Hematopoietic multipotent progenitor cell treated with erythropoietin and hydrocortisone succinate and interleukin-3 and kit ligand, for 6 days (in vitro differentiated cells): ENCODE data around the gene TLDC2.
A peak's percentile ranks its signal among the peaks of the same experiment; 100 is the strongest.
"Not testable (repeated sequence)": the region's sequence is repeated elsewhere in the genome, so short reads cannot be mapped to it uniquely, and the experiment has no call there.

Source experiments
- DNase-seq: peaks from one replicate; pipeline ENCODE4 v3.0.0-alpha.2; 2015

The TLDC2 gene

DNA sequence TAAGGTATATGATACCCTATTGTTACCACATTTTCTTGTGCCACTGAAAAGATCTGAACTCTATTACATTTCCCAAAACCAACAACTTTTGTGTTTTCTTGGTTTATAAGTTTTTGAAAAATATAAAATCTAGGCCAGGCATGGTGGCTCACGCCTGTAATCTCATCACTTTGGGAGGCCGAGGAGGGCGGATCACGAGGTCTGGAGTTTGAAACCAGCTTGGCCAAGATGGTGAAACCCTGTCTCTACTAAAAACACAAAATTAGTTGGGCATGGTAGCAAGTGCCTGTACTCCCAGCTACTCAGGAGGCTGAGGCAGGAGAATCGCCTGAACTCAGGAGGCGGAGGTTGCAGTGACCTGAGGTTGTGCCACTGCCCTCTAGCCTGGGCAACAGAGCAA lies 41.3 kb downstream of the TLDC2 start:
- no peak for DNase-seq

DNA sequence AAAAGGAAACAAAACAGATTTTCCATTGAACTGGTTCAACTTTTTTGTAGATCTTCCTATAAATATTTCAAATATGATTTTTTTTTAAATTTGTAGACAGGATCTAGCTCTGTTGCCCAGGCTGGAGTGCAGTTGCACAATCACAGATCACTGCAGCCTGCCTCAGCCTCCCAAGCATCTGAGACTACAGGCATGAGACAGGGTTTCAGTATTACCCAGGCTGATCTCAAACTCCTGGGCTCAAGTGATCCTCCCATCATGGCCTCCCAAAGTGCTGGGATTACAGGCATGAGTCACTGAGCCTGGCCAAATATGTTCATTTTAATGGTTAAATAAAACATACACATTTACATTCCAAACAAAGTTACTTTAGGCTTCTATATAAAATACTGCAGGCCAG lies 42.0 kb downstream of the TLDC2 start:
- DNase-seq = no peak

DNA sequence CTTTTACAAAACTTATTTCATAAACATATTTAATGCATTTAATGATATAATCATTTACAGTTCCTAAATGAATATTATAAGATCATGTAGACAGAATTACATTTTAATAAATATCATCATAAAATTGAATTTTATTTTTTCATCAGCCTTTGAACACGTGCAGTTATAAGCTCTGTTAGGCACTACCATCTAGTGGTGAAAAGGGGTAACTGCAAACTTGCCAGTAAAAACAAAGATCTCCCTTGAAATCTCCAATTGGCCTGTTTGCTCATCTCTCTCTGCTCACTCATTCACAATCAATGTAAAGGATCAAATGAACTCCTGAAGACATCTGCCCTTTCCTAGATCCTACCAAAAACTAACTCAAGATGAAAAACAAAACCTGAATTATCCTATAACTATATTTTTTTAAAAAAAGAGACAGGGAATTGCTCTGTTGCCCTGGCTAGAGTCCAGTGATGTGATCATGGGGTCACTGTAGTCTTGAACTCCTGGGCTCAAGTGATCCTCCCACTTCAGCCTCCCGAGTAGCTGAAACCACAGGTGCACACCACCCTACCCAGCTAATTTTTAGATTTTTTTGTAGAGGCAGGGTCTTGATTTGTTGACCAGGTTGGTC lies 43.9 kb downstream of the TLDC2 start:
- DNase-seq = peak; percentile 81

DNA sequence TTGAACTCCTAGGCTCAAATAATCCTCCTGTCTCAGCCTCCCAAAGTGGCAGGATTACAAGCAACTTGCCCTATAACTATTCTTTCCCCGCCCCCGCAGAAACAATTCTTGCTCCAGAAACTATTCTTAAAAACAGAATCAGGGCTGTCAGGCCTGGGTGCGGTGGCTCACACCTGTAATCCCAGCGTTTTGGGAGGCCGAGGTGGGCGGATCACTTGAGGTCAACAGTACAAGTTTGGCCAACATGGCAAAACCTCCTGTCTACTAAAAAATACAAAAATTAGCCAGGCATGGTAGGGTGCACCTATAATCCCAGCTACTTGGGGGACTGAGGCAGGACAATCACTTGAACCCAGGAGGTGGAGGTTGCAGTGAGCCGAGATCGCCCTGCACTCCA lies 44.4 kb downstream of the TLDC2 start:
- DNase-seq = no peak

DNA sequence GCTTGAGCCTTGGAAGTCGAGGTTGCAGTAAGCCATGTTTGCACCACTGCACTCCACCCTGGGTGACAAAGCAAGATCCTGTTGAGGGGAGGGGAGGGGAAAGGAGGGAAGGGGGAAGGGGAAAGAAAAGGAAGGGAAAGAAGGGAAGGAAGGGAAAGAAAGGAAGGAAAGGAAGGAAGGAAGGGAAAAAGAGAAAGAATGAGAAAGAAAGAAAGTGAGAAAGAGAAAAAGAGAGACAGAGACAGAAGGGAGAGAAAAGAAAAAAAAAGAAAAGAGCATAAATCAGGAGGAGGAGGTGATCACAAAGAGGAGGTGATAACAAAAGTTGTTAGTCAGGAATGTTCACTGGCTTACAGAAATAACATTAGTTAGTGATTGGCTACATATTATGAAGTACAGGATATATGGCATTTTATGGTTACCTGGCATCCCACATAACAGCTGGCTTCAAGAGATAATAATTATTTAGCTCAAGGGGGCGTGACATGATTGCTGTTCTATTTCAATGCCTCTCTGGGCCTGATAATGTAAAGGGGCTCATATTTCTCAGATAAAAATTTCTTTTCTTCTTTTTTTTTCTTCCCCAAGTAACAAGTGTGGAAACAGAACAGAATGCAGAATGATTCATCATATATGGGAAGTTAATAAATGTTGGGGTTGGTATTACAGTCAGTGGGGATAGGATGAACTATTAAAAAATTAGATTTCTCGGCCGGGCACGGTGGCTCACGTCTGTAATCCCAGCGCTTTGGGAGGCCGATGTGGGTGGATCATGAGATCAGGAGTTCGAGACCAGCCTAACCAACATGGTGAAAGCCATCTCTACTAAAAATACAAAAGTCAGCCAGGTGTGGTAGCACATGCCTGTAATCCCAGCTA lies 48.5 kb downstream of the TLDC2 start:
- DNase-seq = peak; percentile 84

DNA sequence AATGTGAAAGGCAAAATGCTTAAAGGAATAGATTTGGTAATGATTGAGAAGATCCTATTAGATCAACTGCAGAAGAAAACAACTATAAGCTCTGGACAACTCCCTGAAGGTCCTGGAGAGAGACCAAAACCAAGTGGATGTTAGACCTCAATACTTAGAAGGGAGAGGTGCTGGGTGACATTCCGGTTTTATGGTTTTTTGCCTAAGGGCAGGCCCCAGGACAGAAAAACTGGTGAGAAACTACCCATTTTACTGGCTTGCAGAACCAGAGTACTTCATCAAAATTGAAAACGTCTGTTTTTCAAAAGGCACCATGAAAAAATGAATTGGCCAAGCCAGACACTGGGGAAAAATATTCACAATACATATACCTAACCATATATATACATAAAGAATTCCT lies 49.3 kb downstream of the TLDC2 start:
- DNase-seq = no peak

DNA sequence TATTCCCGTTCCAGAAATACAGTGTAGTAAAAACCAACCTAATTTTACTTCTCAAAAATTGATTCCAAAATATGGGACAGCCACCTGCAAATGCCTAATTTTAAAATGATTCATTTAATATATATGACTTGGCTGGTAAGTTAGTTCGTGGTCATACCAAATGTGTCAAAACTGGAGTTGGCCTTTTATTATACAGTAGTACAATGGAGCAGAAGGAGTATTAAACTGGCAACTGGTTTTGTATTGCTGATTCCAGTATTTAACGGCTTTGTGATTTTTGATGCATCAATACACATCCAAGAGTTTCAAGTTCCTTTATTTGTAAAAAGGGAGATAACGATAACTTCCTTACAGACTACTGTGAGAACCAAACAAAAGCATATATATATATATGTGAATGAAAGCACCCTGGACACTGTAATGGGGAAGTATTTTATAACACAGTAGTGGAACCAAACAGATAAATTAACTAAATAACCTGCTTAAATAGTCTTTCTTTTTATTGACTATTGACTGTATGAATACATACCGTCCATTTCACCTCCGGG lies 50.8 kb downstream of the TLDC2 start:
- DNase-seq = no peak

DNA sequence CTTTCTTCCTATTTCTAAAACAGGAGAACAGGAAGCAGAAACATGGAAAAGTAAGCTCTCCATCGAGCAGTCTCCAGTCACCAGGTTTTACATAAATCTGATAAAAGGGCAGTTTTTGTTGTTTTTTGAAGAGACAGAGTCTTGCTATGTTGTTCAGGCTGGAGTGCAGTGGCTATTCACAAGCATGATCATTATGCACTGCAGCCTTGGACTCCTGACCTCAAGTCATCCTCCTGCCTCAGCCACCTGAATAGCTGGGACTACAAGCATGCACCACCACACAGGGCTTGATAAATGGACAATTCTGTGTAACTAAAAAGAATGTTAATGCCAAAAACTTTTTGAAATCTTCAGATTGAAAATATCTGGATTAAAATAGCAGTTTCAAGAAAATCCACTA lies 51.8 kb downstream of the TLDC2 start:
- DNase-seq = no peak

DNA sequence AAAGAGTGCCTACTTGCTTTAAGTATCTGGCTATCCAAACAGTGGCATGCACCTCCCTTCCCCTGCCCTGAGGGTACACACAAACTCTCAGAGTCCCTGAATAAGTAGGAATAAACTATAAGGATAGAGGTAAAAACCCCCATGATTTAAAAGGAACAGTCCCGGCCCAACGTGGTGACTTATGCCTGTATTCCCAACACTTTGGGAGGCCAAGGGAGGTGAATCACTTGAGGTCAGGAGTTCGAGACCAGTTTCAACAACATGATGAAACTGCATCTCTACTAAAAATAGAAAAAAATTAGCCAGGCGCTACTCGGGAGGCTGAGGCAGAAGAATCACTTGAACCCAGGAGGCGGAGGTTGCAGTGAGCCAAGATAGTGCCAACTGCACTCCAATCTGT lies 53.4 kb downstream of the TLDC2 start:
- DNase-seq = no peak

DNA sequence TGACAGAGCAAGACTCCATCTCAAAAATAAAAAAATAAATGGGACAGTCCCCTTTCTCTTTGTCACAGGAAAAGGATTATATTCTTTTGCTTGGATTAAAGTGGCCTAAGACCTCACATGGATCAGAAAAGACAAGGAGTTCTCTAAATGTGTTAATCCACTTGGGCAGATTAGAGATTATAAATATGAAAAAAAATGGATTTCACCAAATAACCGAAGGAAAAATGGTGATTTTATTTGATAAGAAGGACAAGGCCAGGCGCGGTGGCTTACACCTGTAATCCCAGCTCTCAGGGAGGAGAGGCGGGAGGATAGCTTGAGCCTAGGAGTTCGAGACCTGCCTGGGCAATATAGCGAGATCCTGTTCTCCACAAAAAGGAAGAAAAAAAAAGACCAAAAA lies 53.8 kb downstream of the TLDC2 start:
- DNase-seq = no peak

DNA sequence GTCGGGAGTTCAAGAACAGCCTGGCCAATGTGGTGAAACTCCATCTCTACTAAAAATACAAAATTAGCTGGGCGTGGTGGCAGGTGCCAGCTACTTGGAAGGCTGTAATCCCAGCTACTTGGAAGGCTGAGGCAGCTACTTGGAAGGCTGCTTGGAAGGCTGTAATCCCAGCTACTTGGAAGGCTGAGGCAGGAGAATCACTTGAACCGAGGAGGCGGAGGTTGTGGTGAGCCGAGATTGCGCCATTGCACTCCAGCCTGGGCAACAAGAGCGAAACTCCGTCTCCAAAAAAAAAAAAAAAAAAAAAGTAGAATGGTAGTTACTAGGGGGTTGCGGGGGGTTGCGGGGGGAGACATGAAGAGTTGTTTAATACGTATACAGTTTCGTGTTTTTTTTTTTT lies 56.1 kb downstream of the TLDC2 start:
- DNase-seq = not testable (repeated sequence)

DNA sequence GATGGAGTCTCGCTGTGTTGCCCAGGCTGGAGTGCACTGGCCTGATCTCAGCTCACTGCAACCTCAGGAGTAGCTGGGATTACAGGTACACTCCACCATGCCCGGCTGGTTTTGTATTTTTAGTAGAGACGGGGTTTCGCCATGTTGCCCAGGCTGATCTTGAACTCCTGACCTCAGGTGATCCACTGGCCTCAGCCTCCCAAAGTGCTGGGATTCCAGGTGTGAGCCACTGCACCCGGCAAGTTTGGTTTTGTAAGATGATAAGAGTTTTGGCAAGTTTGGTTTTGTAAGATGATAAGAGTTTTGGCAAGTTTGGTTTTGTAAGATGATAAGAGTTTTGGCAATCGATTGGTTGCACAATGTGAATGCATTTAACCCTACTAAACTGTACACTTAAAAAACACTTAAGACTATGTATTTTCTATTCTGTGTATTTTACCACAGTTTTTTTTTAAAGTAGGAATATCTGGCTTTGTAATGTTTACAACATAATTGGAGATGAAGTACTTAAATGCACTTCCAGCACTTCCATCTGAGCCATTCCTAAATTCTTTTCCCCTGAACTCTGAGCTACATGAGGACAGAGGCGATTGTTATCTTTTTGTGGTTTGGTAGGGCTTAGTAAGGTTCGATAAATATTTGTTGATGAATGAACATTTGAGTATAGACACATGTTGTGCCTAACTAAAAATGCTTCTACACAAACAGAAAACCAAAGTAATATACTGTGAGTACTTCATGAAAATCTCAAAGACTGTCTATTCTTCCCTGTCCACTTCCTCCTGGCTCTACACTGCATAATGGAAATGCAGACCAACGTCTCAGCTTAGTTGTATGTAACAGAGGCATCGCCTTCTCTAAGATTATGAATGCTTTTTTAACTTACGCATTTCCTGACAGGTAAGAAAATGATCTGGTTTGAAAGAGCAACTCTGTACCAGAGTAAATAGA lies 56.8 kb downstream of the TLDC2 start:
- DNase-seq = peak; percentile 13

DNA sequence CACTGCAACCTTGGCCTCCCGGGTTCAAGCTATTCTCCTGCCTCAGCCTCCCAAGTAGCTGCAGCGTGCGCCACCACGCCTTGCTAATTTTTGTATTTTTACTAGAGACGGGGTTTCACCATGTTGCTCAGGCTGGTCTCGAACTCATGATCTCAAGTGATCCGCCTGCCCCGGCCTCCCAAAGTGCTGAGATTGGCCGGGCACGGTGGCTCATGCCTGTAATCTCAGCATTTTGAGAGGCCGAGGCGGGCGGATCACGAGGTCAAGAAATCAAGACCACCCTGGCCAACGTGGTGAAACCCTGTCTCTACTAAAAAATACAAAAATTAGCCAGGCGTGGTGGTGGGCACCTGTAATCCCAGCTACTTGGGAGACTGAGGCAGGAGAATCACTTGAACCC lies 57.6 kb downstream of the TLDC2 start:
- not testable (repeated sequence) for DNase-seq

DNA sequence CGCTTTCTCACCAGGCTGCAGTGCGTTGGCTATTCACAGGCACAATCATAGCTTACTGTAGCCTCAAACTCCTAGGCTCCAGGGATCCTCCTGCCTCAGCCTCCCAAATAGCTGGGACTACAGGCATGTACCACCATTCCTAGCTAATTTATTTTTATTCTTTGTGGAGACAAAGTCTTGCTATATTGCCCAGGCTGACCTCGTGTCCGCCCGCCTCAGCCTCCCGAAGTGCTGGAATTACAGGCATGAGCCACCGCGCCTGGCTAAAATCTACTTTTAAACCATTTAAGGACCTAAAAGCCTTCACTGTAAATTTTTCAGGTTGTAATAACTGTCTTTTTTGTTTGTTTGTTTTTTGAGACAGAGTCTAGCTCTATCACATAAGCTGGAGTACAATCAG lies 60.4 kb downstream of the TLDC2 start:
- no peak for DNase-seq

DNA sequence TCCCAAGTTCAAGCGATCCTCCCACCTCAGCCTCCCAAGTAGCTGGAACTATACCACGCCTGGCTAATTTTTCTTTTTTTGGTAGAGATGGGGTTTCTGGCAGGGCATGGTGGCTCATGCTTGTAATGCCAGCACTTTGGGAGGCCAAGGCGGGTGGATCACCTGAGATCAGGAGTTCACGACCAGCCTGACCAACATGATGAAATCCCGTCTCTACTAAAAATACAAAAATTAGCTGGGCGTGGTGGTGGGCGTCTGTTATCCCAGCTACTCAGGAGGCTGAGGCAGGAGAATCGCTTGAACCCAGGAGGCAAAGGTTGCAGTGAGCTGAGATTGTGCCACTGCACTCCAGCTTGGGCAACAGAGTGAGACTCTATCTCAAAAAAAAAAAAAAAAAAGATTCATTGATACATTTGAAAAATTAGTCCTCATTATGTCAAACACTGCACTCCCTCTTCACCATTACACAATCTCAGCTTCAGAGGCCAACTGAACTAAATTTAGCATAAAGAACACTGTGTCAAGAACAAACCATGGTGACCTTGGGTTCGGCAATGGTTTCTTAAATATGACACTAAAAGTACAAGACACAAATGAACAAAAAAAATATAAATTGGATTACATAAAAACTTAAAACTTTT lies 60.9 kb downstream of the TLDC2 start:
- not testable (repeated sequence) for DNase-seq

DNA sequence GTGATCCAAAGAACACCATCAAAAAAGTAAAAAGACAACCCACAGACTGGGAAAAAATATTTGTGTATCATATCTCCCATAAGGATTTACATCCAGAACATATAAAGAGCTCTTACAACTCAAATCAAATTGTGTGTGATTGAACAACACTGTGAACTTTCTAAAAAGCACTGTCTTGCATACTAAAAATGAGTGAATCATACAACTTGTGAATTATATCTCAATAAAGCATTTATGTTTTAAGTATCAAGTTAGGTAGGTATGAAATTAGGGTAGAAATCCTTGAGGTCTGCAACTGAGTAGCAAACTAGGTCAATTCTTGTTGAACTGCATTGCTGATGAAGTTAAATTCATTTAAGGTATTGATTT lies 61.4 kb downstream of the TLDC2 start:
- no peak for DNase-seq

DNA sequence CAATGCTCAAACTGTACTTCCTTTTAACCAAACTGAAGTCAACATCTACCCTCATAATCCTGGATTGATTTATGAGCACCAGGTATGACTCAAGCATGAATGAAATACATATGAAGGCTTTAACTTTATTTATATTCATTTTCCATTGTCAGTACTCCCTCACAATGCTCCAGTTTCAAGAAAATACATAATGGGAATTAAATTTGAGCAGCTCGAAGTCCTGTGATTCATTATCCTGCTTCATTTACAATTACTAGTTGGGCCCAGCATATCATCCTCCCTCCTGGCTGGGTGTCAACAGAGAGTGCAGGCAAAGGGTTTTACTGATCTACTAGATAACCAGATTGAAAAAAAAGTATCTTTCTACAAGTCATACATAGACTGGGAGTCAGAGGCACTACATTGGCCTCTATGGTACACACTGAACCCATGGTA lies 65.5 kb downstream of the TLDC2 start:
- DNase-seq = no peak
